ENCODE measurements around the gene ECE1.
"Not testable (repeated sequence)": the region's sequence is repeated elsewhere in the genome, so short reads cannot be mapped to it uniquely, and the experiment has no call there.

Gene ECE1

GRCh38 chr1:21192284-21192683, 98.0 kb downstream of the ECE1 start:
- Histone ChIP-seq H3K4me3 (ENCODE audit: low read length, poor library complexity, severe bottlenecking) (no peak overlapping the region), H3K4me1 (ENCODE audit: insufficient read depth, low read length, poor library complexity, severe bottlenecking) (no peaks in the 10 kb centered on the region), H3K4me2 (ENCODE audit: low read depth, low read length, poor library complexity, severe bottlenecking) (no peak overlapping the region), H3F3A (ENCODE audit: low read depth) (no peaks in the 10 kb centered on the region), H2AFZ (ENCODE audit: low read length) (no peak overlapping the region), H3K36me3 (ENCODE audit: insufficient read depth, low read length) (no peaks in the 10 kb centered on the region), H3K9me2 (replicated peaks; ENCODE audit: low read depth, low read length) (no peaks in the 10 kb centered on the region), H3K27me3 (ENCODE audit: insufficient read depth, low read length, poor library complexity, severe bottlenecking) (no peaks in the 10 kb centered on the region), H3K9me3 (ENCODE audit: insufficient read depth, low read depth, low read length) (no peaks in the 10 kb centered on the region), H4K20me1 (ENCODE audit: insufficient read depth, low read length, poor library complexity, severe bottlenecking) (no peaks in the 10 kb centered on the region), H3K79me2 (ENCODE audit: insufficient read depth, low read length) (no peaks in the 10 kb centered on the region), H3K9ac (ENCODE audit: low read depth, low read length, poor library complexity, severe bottlenecking) (no peak overlapping the region)
- no peak for TF ChIP-seq CTCF (conservative IDR thresholded peaks at IDR 0.05; ENCODE audit: low read length)
- TF ChIP-seq EZH2phosphoT487 (IDR thresholded peaks at IDR 0.05; ENCODE audit: borderline replicate concordance) = no peak

- not testable (repeated sequence) for H3K36me3 ChIP-seq (ENCODE audit: insufficient read depth, low read length); H3K9me3 ChIP-seq (ENCODE audit: insufficient read depth, low read depth, low read length); H3F3A ChIP-seq (ENCODE audit: low read depth); H3K9me2 ChIP-seq (replicated peaks; ENCODE audit: low read depth, low read length); H3K9ac ChIP-seq (ENCODE audit: low read depth, low read length, poor library complexity, severe bottlenecking); H3K27me3 ChIP-seq (ENCODE audit: insufficient read depth, low read length, poor library complexity, severe bottlenecking); H3K79me2 ChIP-seq (ENCODE audit: insufficient read depth, low read length); H2AFZ ChIP-seq (ENCODE audit: low read length); H3K4me1 ChIP-seq (ENCODE audit: insufficient read depth, low read length, poor library complexity, severe bottlenecking); H3K4me3 ChIP-seq (ENCODE audit: low read length, poor library complexity, severe bottlenecking); H4K20me1 ChIP-seq (ENCODE audit: insufficient read depth, low read length, poor library complexity, severe bottlenecking); H3K4me2 ChIP-seq (ENCODE audit: low read depth, low read length, poor library complexity, severe bottlenecking)
Measured at GRCh38 chr1:21190771-21191170, 99.5 kb downstream of the ECE1 start.

GRCh38 chr1:21189906-21190500, 100.3 kb downstream of the ECE1 start:
- H4K20me1 ChIP-seq (ENCODE audit: insufficient read depth, low read length, poor library complexity, severe bottlenecking) = no peaks in the 10 kb centered on the region
- H3F3A ChIP-seq (ENCODE audit: low read depth) = no peaks in the 10 kb centered on the region
- H3K9ac ChIP-seq (ENCODE audit: low read depth, low read length, poor library complexity, severe bottlenecking) = no peak overlapping the region
- no peaks in the 10 kb centered on the region for H3K9me2 ChIP-seq (replicated peaks; ENCODE audit: low read depth, low read length)
- TF ChIP-seq EZH2phosphoT487 (IDR thresholded peaks at IDR 0.05; ENCODE audit: borderline replicate concordance) = no peak
- TF ChIP-seq CTCF (conservative IDR thresholded peaks at IDR 0.05; ENCODE audit: low read length) = no peak
- H3K4me3 ChIP-seq (ENCODE audit: low read length, poor library complexity, severe bottlenecking) = no peak overlapping the region
- H3K9me3 ChIP-seq (ENCODE audit: insufficient read depth, low read depth, low read length) = no peaks in the 10 kb centered on the region
- no peaks in the 10 kb centered on the region for H3K4me1 ChIP-seq (ENCODE audit: insufficient read depth, low read length, poor library complexity, severe bottlenecking)
- H2AFZ ChIP-seq (ENCODE audit: low read length) = no peak overlapping the region
- no peaks in the 10 kb centered on the region for H3K36me3 ChIP-seq (ENCODE audit: insufficient read depth, low read length)
- no peaks in the 10 kb centered on the region for H3K27me3 ChIP-seq (ENCODE audit: insufficient read depth, low read length, poor library complexity, severe bottlenecking)
- no peaks in the 10 kb centered on the region for H3K79me2 ChIP-seq (ENCODE audit: insufficient read depth, low read length)
- no peak overlapping the region for H3K4me2 ChIP-seq (ENCODE audit: low read depth, low read length, poor library complexity, severe bottlenecking)

GRCh38 chr1:21189421-21189820, 100.8 kb downstream of the ECE1 start:
- Histone ChIP-seq H2AFZ (ENCODE audit: low read length) (no peak overlapping the region), H3K4me3 (ENCODE audit: low read length, poor library complexity, severe bottlenecking) (no peak overlapping the region), H3K27me3 (ENCODE audit: insufficient read depth, low read length, poor library complexity, severe bottlenecking) (no peaks in the 10 kb centered on the region), H3K9me3 (ENCODE audit: insufficient read depth, low read depth, low read length) (no peaks in the 10 kb centered on the region), H3K4me1 (ENCODE audit: insufficient read depth, low read length, poor library complexity, severe bottlenecking) (no peaks in the 10 kb centered on the region), H3K79me2 (ENCODE audit: insufficient read depth, low read length) (no peaks in the 10 kb centered on the region), H3K9me2 (replicated peaks; ENCODE audit: low read depth, low read length) (no peaks in the 10 kb centered on the region), H3K36me3 (ENCODE audit: insufficient read depth, low read length) (no peaks in the 10 kb centered on the region), H3K9ac (ENCODE audit: low read depth, low read length, poor library complexity, severe bottlenecking) (no peak overlapping the region), H3K4me2 (ENCODE audit: low read depth, low read length, poor library complexity, severe bottlenecking) (no peak overlapping the region), H3F3A (ENCODE audit: low read depth) (no peaks in the 10 kb centered on the region), H4K20me1 (ENCODE audit: insufficient read depth, low read length, poor library complexity, severe bottlenecking) (no peaks in the 10 kb centered on the region)
- TF ChIP-seq EZH2phosphoT487 (IDR thresholded peaks at IDR 0.05; ENCODE audit: borderline replicate concordance) (no peak), CTCF (conservative IDR thresholded peaks at IDR 0.05; ENCODE audit: low read length) (no peak)
